Stimulated activated CD4-positive, alpha-beta T cell treated with anti-CD3 and anti-CD28 coated beads, Interleukin-15, amount 100 ng/mL, for 48 hours (primary cell): ENCODE data around the gene VWA2.

Experiments used
- DNase-seq, 2 donors: peaks; one replicate each; pipeline ENCODE4 v3.0.0-alpha.2; 2020; ENCODE audit warnings: low read depth in 2 of 2

The VWA2 gene

DNA sequence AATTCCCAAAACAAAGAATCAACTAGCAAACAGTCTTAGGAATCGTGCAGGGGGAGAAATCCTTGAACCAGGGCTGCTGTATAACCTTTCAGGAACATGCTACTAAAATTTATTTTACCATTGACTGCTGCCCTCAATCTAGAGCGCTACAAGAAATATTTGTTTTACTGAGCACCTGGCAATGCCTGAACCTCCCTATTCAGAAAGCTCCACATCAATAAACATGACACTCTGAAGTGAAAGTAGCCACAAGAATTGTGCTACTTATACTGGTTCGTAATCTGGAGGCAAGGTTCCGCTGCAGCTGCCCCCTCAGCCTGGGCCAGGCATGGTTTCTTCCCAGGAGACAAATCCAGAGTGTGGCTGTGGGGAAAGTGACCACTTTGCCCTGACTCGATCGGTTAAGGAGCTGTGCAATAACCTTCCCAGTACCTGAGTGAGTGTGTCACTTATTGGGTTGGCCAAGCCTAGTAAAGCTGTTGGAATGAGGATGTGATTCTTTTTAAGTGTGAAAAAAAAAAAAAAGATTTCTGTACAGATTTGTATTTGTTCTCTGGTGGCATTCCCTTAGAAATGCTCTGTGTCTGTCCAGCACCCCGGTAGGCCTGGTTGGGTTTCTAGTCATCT is 7.7 kb downstream of the VWA2 start:
- no peak for DNase-seq

DNA sequence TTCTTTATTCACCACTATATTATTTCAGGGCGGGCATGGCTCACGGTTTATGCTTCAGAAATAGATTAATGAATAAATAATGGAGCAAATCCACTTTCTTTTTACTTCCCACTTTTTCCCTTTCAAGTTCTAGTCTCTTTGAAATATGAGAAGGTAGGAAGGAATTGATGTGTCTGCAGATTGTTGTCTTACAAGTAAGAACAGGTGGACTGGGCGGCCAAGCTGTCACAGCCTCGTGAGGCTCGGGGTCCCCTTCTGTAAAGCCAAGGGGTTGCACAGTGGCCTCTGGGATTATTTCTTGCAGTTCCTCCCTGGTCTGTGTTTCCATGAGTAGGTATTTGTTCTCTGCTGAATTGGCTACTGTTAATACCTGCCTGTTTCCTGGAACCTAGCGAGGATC is 11.2 kb downstream of the VWA2 start:
- no peak for DNase-seq

DNA sequence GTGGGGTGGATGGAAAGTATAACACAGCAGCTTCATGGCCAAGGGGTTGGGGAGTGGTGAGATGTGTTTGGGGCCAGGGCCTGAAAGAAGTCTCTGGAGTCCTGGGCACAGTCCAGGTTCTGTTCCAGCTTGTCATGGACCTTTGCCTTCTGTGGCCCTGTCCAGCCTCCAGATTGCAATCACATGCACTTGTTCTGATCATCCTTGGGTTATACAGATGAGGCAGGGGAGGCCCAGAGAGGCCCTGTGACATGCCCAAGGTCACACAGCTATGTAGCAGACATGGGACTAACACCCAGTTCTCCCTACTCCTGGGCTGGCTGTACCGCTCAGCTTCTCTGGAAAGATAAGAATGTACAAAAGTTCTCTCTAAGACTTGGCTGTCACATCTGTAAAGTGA is 11.7 kb downstream of the VWA2 start:
- no peak for DNase-seq

DNA sequence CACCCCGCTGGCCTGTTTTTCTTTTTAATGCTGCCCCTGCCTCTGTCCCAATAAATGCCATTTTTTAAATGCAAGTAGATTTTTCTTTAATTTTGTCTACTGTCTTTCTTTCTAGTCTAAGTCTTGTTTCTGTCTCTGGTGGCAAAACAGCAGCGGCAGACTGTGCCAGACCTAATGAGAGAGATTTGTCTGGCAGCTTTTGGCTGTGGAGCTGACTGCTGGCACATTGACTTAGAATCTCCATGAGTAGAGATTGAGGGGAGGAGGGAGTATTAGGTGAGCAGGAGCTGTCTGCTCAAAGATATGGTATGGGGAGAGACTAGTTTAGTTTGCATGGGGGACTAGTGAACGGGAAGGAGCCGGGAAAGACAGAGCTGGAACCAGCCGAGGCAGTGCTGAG is 13.0 kb downstream of the VWA2 start:
- DNase-seq: no peak

DNA sequence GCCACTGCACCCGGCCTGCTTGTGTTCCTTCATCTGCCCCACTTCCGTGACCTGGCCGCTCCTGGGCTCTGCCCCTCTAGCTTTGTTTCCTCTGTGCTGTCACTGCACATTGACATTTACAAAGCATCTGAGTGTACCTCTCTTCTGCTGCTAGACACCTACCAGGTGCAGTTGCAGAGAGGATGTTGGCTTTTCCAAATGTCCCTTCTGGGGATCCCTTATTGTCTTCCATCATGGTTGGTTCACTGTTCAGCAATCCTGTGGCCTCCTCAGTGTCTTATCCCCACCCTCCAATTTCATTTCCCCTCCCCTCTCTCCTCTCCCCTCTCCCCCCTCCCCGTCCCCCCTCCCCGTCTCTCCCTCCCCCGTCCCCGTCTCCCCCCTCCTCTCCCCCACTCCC is 13.8 kb downstream of the VWA2 start:
- no peak for DNase-seq

DNA sequence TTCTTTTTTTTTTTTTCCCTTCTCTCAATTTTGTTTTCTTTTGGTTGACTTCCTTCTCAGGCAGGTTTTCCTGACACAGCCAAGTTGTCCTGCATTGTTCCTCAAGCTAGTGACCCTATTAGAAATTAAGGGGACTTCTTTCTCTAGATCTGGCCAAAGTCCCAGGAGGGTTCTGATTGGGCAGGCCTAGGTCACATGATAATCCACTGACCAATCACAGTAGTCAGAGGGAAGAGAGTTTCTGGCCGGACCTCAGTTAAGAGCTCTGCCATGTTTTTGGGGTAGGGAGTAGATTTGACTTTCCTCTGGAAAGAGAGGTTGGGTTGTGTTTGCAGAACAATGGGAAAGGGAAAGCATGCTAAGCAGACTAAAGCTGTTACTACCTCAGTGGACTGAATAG is 16.2 kb downstream of the VWA2 start:
- no peak for DNase-seq

DNA sequence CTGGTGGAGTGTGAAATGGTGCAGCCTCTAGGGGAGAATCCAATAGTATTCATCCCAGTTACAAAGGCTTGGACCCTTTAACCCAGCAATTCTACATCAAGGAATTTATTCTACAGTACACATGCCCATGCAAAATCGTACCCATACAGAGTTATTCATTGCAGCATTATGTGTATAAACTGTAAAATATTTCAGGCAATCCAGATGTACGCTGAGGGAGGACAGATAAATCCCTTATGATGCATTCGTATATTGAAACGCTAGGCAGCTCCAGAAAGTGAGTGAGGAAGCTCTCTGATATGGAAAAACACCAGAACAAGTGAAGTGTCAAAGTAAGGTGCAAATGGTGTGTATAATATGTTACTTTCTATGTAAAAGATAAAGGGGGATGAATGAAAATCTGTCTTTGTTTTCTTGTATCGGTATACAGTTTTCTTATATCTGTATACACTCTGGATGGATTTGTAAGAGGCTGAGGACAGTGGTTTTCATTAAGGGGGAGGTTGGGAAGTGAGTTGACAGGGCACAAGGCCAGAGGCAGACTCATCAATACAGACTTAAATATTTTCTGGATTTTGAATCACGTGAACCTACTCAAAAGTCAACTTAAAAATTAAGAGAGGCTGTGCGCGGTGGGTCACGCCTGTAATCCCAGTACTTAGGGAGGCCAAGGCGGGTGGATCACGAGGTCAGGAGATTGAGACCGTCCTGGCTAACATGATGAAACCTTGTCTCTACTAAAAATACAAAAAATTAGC is 17.1 kb downstream of the VWA2 start:
- no peak for DNase-seq

DNA sequence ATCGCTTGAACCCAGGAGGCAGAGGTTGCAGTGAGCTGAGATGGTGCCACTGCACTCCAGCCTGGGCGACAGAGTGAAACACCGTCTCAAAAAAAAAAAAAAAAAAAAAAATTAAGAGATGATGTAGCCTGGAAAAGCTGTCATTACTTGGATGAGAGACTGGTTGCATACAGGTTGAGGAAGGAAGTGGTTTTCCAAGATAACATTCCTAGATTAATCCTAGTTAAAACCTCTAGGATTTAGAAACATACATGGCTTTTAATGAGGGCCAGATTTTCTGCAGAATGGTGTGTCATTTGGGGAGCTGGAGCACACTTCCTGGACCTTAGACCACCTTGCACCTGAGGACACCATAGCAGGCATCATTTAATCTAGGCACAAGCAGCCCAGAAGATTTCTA is 17.8 kb downstream of the VWA2 start:
- no peak for DNase-seq

DNA sequence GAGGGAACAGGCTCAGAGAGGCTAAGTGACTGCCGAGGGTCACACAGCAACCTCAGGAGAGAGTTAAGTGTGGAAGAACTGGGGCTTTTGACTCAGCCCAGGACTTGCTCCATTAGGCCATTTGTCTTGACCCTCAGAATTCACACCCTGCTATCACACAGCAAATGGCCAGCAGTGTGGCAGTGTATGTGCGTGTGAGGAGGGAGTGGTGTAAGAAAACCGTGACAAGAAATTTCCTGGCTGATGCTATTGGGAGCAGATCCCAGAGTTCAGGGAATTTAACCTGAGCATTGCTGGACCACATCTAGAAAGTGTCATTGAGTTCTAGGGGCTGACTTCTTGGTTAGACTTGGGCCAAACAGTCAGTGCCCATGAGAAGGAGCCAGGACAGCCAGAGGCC is 18.4 kb downstream of the VWA2 start:
- no peak for DNase-seq

DNA sequence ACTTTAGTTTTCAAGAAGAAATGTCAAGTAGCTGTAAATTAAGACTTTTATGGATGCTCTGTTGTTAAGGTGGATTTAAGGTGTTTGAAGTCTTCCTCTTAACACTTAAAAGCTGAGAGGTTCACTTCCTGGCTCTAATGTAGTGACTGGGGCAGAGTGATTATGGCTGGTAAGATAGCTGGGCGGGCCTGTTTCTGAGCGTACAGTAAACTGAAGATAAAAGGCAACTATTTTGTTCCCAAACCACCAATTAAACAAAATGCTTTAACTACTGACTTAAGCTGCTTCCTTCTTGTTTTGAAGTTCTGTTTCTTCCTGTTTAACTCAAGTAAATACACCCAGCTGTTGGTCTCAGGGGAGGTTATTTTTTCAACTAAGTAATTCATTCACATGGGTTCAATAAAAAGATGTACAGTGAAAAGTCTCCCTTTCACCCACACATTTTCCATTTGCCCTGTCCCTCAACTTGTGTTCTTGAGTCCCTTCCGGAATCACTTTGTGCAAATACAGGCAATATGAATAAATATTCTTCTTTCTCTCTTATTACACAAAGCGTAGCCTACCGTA is 19.3 kb downstream of the VWA2 start:
- no peak for DNase-seq

DNA sequence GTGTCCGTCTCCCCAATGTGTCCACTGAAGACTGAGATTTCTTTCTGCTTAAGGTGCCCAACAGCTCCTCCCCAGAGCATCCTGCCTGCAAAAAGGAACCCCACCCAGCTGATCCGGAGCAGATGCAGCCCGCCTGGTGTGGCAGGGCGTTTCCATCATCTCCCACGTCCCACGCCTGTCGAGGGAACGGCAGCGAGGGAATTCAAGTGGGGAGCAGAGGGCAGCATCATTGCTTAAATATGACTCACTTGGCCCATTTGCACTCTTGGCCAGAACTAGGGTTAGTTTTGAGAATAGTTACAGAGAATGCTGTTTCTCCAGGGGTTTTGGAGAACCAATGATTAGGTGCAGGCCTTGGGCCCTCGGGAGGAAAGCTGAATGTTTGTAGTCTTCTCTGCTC is 20.8 kb downstream of the VWA2 start:
- DNase-seq: no peak

DNA sequence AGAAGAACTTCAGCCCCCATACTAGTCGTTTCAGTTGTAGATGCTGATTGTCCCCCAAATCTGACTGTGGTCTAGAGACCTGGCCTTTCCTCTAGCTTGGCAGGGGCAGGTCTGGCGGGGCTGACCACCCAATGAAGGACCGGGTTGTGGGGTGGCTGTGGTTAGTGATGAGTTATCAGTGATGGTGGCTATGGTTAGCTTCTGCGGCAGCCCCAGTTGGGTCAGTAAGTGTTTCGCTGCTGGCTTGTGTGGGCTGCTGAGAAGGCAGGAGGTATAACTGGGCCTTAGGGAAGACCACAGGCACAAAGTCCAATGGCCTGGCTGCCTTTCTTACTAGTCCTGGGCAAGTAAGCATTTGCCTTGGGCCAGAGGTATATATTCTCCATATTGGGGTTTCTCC is 21.3 kb downstream of the VWA2 start:
- DNase-seq: no peak

DNA sequence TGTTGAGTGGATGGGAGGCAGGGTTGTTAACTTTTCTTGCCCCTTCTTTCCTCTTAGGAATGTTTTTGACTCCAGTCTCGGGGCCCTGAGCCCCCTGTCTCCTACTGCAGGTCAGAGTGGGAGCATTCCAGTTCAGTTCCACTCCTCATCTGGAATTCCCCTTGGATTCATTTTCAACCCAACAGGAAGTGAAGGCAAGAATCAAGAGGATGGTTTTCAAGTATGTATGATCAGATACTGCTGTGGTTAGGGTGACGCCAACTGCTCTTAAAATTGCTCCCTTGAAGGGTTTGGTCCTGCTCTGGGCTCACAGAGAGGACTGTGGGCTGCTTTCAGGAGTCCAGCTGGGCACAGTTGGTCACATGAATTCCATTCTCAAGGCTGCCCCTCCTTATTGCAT is 22.0 kb downstream of the VWA2 start:
- no peak for DNase-seq

DNA sequence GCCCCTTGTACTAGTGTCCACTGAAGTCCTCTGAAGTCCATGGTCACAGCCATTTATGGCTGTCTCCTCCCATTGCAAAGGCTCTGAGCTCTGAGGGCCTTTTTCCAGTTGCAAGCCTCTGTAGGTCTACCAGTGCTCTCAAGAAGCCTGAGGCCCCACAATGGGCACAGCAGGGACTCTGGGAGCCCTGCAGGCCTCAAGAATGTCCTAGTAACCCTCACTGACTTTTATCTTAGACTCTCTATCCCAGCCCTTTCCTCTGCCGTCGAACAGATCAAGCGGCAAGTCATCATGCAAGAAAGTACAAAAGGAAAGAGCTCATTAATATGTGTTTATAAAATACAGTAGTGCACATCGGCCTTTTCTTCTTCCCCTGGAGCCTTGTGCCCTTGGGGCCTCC is 23.4 kb downstream of the VWA2 start:
- DNase-seq: no peak

DNA sequence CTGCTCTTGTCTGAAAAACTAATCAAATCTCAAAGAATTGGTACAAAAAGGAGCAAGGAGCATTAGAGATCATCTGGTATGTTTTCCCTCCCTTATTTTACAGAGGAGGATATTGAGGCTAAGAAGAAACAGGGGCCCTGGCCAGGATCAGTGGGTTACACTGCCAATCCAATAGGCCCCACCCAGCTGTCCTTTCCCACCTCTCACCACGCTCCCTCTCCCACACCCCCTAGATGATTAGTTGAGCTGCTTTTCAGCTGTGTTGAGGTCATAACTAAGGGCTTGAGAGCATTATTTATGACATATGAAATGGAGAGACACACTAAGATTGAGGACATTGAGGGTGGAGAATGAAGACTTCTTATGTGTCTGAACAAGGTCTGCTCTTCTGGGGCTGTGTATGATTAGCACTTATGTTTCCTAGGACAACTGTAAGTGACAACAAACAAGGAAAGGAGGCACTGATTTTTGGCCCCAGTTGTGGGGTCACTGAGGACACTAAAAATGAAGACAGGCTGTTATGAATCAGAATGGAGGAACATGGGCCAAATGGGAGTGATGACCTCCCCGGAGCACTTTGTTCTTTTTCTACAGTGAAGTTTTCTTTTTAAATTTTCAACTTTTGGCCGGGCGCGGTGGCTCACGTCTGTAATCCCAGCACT is 26.5 kb downstream of the VWA2 start:
- no peak for DNase-seq

DNA sequence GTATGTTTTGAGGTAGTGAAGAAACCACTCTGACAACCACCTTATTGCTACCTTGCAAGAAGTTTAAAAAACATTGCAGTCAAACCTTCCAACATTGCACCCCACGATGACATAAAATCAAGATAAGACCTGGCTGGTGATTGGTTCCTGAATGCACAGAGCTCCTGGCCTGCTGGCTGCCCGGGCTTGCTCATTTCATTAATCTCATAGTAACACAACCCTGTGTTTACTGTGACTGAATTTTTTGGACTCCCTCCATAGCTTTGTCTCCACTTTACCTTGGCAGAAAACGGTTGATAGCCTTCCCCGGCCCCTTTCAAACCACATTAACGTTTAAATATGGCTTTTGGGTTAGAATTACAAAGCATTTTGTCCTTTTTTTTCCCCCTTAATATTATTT is 27.5 kb downstream of the VWA2 start:
- no peak for DNase-seq

DNA sequence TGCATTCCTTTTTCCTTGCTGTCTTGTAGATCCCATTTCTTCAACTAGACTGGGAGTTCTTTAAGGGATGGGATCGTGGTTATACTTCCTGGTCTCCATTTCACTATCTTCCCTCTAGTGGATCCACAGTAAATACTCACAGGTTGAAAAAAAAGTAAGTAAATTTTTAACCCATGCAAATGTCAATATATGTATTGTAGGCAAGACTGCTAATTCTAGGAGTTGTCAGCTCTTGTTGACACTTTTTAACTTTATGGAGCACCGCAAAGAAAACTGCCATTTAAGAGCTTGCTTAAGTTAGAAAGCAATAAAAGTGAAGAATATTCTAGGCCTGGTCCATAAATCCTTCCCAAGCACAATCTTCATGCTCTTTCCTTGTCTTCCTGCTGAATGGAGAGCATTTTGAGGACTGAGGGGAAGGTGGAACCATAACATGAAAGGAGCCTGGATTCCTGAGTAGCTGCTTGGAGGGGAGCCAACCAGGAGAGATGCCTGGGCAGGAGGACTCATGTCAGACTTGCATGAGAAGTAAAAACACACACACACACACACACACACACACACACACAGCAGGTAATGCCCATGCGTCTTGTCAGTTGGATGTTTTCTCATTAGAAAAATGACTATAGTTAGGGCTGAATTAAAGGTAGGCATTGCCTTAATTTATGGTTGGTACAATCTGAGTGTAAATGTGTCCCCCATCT is 32.2 kb downstream of the VWA2 start:
- DNase-seq: no peak

DNA sequence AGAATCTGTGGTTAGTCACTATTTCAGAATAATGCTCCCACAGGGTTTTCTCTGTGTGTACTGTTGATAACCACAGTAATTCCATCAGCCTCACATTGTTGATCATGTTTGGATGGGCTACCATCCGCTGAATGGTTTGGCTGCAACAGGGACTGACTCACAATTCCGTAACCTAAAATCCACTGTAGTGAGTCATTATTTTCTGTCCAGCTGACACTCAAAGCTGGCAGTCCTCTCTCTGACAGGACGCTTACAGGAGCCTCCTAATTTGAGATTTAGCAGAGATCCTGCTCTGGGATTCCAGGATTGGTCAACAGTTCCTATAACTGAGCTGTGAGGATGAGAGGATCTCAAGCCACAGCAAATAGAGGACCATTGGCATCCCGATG is 32.7 kb downstream of the VWA2 start:
- no peak for DNase-seq

DNA sequence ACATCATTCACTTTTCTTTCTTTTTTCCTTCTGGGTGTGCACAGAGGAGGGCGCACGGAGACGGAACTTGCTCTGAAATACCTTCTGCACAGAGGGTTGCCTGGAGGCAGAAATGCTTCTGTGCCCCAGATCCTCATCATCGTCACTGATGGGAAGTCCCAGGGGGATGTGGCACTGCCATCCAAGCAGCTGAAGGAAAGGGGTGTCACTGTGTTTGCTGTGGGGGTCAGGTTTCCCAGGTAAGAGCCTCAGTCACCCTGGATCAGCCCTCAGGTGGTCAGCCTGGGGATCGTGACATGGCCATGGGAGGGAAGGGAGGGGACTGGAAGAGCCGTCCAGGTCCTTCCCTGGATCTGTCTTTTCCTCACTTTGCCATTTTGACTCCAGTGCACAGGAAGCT is 33.6 kb downstream of the VWA2 start:
- no peak for DNase-seq

DNA sequence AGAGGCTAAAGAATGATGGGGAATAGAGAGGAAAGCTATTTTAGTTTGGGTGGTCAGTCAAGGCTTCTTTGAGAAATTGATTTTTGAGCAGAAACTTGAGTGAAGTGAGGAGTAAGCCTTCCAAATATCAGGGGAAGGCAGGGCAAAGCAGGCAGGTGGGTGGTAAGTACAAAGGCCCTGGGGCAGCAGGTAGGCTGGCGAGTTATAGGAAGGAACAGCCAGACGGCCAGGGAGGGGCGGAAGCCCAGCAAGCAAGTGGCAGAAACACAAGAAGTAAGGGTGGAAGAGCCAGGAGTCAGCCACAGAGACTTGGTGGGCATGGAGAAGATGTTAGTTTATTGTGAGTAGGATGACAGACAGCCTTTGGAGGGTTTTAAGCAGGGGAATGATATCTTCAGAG is 34.9 kb downstream of the VWA2 start:
- no peak for DNase-seq

DNA sequence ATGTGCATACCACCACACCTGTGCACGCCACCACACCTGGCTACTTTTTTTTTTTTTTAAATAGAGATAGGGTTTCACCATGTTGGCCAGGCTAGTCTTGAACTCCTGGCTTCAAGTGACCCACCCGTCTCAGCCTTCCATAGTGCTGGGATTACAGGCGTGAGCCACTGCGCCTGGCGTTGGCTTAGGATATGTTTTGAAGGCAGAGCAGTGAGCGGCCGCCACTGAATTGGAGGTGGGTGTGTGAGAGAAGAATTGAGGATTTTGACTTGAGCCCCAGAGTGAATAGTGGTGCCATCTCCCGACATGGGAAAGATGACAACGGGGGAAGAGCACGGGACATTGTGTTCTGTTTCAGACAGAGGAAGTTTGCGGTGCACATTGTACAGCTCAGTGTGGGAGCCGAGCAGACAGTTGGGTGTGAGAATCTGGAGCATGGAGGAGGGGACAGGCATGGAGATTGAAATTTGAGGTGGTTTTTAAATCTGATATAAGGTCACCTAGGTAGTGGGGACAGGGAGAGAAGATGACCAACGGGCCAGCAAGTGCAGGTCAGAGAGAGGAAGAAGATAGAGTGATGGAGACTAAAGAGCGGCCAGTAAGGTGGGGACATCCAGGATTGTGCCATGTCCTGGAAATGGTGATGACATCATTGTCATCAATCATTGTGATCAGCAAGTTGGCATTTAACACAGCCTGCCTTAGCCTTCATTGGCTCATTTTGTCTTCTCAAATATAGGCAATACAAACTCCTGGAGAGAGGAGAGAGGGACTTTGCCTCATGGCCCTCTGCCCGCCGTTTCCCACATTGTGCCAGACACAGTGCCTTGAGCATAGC is 35.8 kb downstream of the VWA2 start:
- DNase-seq: no peak

DNA sequence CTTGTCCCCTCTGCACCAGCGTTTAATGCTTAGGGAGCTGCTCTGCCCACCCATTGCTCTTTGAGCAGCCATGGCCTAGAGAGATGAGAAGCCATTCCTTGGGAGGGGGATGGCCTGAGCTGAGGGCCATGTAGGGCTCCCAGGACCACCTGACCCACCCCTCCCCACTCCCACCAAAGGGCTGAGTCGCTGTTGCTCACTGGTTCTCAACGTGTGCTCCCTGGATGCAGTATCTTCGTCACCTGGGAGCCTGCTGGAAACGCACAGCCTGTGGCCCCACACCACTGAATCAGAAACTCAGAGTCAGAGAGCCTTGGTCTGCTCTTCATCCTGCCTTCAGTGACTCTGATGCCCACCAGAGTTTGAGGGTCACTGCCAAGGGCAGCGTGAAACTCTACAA is 37.0 kb downstream of the VWA2 start:
- no peak for DNase-seq
